Vagina (tissue), 2 donors: Measurements from ENCODE around the gene EFCAB11. TPM values are rescaled to one million over a fixed set of nuclear protein-coding genes. Genes with fewer than 3 reads are reported as not detected.

Source experiments
- DNase-seq, 2 donors: peaks; one replicate each; pipeline ENCODE4 v3.0.0-alpha.2; 2017; ENCODE audit errors: extremely low spot score in 2 of 2
- H3K27ac ChIP-seq: fragments of 200-600 bp; sonication (generic); one replicate; pipeline ENCODE4 v1.5.1; 2019
- H3K27me3 ChIP-seq: fragments of 200-600 bp; sonication (generic); one replicate; pipeline ENCODE4 v1.5.1; 2019
- H3K36me3 ChIP-seq, 2 donors: fragments of 200-600 bp; sonication (generic); one replicate each; pipeline ENCODE4 v1.5.1; 2017 to 2019
- H3K4me1 ChIP-seq: fragments of 200-600 bp; sonication (generic); one replicate; pipeline ENCODE4 v1.5.1; 2019
- H3K4me3 ChIP-seq, 2 donors: fragments of 200-600 bp; sonication (generic); 1 replicate in 1 of 2; 2 replicates in 1 of 2; pipeline ENCODE4 v1.5.1; 2016 to 2019
- H3K9me3 ChIP-seq: fragments of 200-600 bp; sonication (generic); one replicate; pipeline ENCODE4 v1.5.1; 2019
- POLR2A ChIP-seq, 2 donors: fragments of 450-650 bp; IDR thresholded peaks; one replicate each; pipeline ENCODE4 v1.6.1; 2017; ENCODE audit warnings: antibody characterized with exemption in 2 of 2, mild to moderate bottlenecking in 2 of 2, moderate library complexity in 2 of 2
- POLR2AphosphoS5 ChIP-seq, 2 donors: sonication (generic); formaldehyde crosslinking; IDR thresholded peaks; one replicate each; pipeline ENCODE4 v1.9.0; 2017; ENCODE audit warnings: antibody characterized with exemption in 2 of 2, mild to moderate bottlenecking in 2 of 2, low read depth in 1 of 2; ENCODE audit not compliant: insufficient read depth in 1 of 2
- intact Hi-C: fragments of 100-400 bp; cut with DNase I; formaldehyde crosslinking; loops from one replicate; pipeline ENCODE4 v1.15.1; 2023
- total RNA-seq: library from RNA; depleted of rRNA; stranded (reverse); fragments of >200 nt; gene quantifications from one replicate; pipeline ENCODE4 v1.2.3, GENCODE V29; 2016
- TF ChIP-seq, protein P1 (sequence below), 3 experiments: fragments of 450-650 bp in 2 of 3; fragments of 200-600 bp in 1 of 3; sonication (generic) in 1 of 3; IDR thresholded peaks; one replicate each; pipeline ENCODE4 v1.5.1; 2017 to 2019; ENCODE audit warnings: antibody characterized with exemption in 3 of 3, mild to moderate bottlenecking in 2 of 3, moderate library complexity in 2 of 3

The EFCAB11 gene
- total RNA-seq, 1 donor from 2014 or later: 9.6 TPM

DNA sequence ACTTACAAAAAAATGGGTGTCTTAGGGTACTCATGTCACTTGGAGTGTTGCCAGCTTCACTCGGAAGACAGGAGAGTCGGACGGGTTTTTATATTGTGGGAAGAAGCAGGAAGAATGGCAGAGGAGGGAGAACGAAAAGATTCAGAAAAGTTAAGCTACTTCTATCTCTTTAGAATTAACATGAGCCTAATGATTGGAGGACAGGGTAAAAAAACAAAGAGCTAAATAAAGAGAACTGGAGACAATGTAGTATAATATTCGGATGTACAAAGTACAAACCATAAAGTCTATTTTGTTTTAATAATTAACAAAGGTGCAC, 43.9 kb downstream of the EFCAB11 start:
- no peaks in the 10 kb centered on the region for H3K27me3 ChIP-seq
- no peak overlapping the region for H3K27ac ChIP-seq
- H3K36me3 ChIP-seq: no peaks in the 10 kb centered on the region
- H3K4me1 ChIP-seq: no peaks in the 10 kb centered on the region
- intact Hi-C loops: loop anchor here (5.0 kb wide), 1 partner anchor 868 kb away; no protein-coding TSS in a partner anchor
- no peak for DNase-seq
- no peaks in the 10 kb centered on the region for H3K9me3 ChIP-seq
- H3K4me3 ChIP-seq: no peak overlapping the region
- TF ChIP-seq POLR2AphosphoS5 (IDR thresholded peaks at IDR 0.05; ENCODE audit: insufficient read depth in 1 of 2, low read depth in 1 of 2) (no peak), POLR2A (IDR thresholded peaks at IDR 0.05) (no peak)
- TF ChIP-seq, protein P1, sequence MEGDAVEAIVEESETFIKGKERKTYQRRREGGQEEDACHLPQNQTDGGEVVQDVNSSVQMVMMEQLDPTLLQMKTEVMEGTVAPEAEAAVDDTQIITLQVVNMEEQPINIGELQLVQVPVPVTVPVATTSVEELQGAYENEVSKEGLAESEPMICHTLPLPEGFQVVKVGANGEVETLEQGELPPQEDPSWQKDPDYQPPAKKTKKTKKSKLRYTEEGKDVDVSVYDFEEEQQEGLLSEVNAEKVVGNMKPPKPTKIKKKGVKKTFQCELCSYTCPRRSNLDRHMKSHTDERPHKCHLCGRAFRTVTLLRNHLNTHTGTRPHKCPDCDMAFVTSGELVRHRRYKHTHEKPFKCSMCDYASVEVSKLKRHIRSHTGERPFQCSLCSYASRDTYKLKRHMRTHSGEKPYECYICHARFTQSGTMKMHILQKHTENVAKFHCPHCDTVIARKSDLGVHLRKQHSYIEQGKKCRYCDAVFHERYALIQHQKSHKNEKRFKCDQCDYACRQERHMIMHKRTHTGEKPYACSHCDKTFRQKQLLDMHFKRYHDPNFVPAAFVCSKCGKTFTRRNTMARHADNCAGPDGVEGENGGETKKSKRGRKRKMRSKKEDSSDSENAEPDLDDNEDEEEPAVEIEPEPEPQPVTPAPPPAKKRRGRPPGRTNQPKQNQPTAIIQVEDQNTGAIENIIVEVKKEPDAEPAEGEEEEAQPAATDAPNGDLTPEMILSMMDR (IDR thresholded peaks at IDR 0.05): no peak

DNA sequence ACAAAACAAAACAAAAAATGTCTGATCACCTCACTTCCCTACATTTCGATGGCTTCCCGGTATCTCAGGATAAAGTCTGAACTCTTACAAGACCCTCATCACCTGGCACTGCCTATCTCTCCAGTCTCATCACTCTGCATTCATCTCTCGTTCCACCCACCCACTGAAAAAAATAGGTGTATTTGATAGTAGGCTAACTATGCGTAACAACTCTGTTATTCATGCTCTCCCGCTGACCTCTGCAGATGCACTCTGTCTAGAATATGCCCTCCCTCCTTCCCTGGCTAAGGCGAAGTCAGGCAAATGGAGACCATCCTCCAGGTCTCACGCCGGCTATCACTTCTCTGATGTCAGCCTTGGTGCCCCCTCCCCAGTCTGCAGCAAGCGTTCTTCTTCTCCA, 44.9 kb downstream of the EFCAB11 start:
- no peak for DNase-seq
- no peak overlapping the region for H3K27ac ChIP-seq
- no peak for TF ChIP-seq POLR2AphosphoS5 (IDR thresholded peaks at IDR 0.05; ENCODE audit: insufficient read depth in 1 of 2, low read depth in 1 of 2)
- TF ChIP-seq, protein P1 (IDR thresholded peaks at IDR 0.05): no peak
- H3K4me1 ChIP-seq: no peaks in the 10 kb centered on the region
- H3K27me3 ChIP-seq: no peaks in the 10 kb centered on the region
- H3K36me3 ChIP-seq: no peaks in the 10 kb centered on the region
- H3K4me3 ChIP-seq: no peak overlapping the region
- intact Hi-C loops: no loop called here
- H3K9me3 ChIP-seq: no peaks in the 10 kb centered on the region

DNA sequence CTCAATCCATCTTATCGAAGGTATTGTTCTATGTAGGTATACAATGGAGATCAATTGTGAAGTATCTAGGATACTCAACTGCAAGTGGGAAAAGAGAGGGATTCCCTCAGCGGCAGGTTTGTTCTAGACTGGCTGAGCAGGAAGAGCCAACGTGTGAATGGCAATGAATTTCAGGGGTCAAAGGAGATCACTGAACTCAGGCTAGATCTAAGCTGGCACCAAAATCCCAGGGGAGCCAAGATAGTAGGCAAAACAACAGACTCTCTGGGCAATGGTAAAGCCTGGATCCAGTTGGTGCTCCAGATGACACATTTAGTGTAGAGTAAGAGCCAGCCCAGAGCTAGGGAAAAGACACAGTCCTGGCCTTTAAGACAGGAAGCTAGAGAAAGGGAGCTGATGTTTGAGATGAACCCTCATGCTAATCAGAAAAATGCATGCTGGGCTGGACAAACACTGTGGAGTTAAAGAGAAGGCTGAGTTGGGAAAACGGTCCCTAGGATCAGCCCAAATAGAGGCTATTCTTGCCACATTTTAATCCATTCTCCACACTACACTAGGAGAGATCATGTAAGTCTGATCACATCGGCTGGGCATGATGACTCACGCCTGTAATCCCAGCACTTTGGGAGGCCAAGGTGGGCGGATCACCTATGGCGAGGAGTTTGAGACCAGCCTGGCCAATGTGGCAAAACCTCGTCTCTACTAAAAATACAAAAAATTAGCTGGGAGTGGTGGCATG, 45.6 kb downstream of the EFCAB11 start:
- no peaks in the 10 kb centered on the region for H3K36me3 ChIP-seq
- H3K27ac ChIP-seq: no peak overlapping the region
- no peak overlapping the region for H3K4me3 ChIP-seq
- no peaks in the 10 kb centered on the region for H3K9me3 ChIP-seq
- no peak for DNase-seq
- TF ChIP-seq, protein P1 (IDR thresholded peaks at IDR 0.05): no peak
- TF ChIP-seq POLR2A (IDR thresholded peaks at IDR 0.05) (no peak), POLR2AphosphoS5 (IDR thresholded peaks at IDR 0.05; ENCODE audit: insufficient read depth in 1 of 2, low read depth in 1 of 2) (no peak)
- intact Hi-C loops: no loop called here
- no peaks in the 10 kb centered on the region for H3K4me1 ChIP-seq
- H3K27me3 ChIP-seq: no peaks in the 10 kb centered on the region

DNA sequence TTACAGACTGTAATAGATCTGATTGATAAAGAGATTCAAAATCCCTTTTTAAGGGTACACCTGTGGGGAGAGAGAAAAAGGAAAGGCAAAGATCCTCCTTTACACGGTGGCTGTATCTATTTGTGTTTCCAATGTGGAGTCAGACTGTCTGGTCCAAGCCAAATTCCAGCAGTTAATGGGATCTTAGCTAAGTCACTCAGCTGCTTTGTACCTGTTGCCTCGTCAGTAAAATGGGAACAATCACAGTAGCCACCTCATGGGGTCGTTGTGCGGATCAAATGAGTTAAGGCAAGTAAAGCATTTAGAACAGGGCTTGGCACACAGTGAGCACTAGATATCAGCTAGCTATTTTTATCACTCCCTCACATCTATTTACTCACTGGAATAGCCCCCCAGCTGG, 46.9 kb downstream of the EFCAB11 start:
- Histone ChIP-seq H3K4me3 (no peak overlapping the region), H3K9me3 (no peaks in the 10 kb centered on the region), H3K36me3 (no peaks in the 10 kb centered on the region), H3K27me3 (no peaks in the 10 kb centered on the region), H3K4me1 (no peaks in the 10 kb centered on the region), H3K27ac (no peak overlapping the region)
- TF ChIP-seq POLR2AphosphoS5 (IDR thresholded peaks at IDR 0.05; ENCODE audit: insufficient read depth in 1 of 2, low read depth in 1 of 2) (no peak), POLR2A (IDR thresholded peaks at IDR 0.05) (no peak)
- TF ChIP-seq, protein P1 (IDR thresholded peaks at IDR 0.05): no peak
- DNase-seq: no peak
- intact Hi-C loops: no loop called here

DNA sequence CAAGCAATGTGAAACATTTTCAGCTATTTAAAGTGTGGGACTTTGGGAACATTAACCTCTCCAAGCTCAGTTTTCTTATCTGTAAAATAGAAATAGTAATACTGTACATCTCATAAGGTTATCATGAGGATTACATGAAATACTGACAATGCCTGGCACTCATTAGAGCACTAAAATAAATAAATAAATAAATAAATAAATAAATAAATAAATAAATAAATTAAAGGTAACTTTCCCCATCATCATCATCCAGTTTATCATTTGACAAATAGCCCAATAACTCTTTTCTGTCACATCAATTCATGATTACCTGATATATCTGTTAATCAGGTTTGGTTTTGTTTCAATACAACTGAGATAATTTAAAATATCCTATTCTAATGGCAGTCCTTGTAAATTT, 48.5 kb downstream of the EFCAB11 start:
- no peak for DNase-seq
- Histone ChIP-seq H3K36me3 (no peaks in the 10 kb centered on the region), H3K27ac (no peak overlapping the region), H3K27me3 (no peaks in the 10 kb centered on the region), H3K4me3 (no peak overlapping the region), H3K4me1 (no peaks in the 10 kb centered on the region), H3K9me3 (no peaks in the 10 kb centered on the region)
- TF ChIP-seq POLR2AphosphoS5 (IDR thresholded peaks at IDR 0.05; ENCODE audit: insufficient read depth in 1 of 2, low read depth in 1 of 2): no peak
- no peak for TF ChIP-seq POLR2A (IDR thresholded peaks at IDR 0.05)
- TF ChIP-seq, protein P1 (IDR thresholded peaks at IDR 0.05): no peak
- intact Hi-C loops: no loop called here
